Suppressor macrophage treated with lipopolysaccharide for 1 hour (primary cell): ENCODE results near the gene NWD2.
A peak's percentile ranks its signal among the peaks of the same experiment; 100 is the strongest.
"Not testable (repeated sequence)": the region's sequence is repeated elsewhere in the genome, so short reads cannot be mapped to it uniquely, and the experiment has no call there.

ENCODE experiments used
- DNase-seq, 3 donors: peaks; one replicate each; pipeline ENCODE4 v3.0.0-alpha.2; 2020 to 2022

The NWD2 gene

DNA sequence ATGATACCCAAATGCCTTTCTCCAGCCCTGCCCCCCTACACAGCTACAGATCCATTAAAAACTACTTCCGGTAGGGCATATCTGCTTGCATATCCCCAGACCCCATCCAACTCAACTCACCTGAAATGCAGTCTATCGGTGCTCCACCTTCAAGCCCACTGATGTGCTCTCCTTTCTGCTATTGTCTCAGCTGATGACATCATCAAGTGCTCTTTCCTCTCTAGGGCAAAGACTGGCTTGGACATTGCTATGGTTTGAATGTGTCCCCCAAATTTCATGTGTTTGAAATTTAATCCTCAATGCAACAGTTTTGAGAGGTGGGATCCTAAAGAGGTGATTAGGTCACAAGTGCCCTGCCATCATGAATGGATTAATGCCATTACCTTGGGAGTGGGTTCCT, 229.3 kb downstream of the NWD2 start:
- no peak for DNase-seq

DNA sequence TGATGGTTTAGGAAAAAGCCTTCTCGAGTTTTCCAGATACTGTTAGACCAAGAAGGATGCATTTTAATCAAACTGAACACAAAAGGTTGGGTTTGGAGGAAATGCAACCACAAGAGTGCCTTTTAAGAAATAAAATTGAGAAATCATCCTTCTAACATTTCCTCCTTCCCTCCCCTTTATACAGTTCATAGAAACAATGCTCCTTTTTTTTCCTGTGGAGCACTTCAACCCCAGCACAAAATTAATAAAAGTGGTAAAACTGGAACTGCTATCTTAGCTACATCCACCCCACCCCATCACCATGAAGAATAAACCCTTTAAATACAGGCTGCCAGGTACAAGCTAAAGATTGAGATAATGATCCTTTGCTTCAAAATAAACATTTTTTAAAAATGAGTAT, 230.5 kb downstream of the NWD2 start:
- DNase-seq: no peak

DNA sequence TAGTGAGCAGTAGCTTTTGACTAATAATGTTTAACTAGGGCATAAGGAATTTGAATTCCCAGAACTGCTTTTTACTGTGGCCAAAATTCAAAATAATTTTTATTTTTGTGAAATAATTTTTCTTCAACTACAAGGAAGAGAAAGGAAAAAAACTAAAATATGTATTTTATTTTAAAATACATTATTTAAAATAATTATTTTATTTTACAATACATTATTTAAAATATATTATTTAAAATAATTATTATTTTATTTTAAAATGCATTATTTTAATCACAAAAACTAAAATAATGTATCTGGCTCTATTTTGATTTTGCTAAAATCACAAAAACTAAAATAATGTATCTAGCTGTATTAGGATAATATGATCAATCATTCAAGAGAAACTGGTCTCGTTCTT, 231.2 kb downstream of the NWD2 start:
- DNase-seq: no peak

DNA sequence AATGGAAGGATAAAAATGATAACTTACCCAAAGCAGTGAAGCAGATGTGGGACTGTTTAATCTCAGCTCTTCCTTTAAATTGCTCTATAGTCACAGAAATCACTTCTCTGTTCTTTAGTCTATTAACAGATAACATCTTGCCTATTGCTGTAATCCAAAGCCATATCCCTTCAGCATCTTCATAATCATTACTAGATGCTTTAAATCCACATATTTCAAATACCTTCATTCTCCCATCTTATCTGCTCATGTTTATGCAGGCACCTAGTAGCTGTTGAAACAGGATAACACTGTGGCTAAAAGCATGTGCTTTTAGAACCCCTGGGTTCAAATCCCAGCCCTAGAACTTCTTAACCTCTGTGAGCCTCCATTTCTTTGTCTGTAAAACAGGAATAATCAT, 231.7 kb downstream of the NWD2 start:
- no peak for DNase-seq

DNA sequence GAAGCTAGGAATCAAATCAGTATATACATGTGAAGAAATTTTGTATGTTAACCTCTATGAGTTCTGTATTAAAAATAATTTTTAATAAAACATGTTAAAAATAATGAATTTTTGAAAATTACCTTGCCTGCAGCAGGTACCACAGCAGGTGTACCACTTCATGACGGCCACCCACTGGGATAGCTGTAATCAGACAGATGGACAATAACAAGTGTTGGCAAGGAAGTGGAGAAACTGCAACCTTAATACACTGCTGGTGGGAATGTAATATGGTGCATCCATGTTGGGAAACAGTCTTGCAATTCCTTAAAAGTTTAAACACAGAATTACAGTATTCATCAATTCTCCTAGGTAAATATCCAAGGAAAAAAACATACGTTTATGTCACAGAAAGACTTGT, 232.1 kb downstream of the NWD2 start:
- no peak for DNase-seq

DNA sequence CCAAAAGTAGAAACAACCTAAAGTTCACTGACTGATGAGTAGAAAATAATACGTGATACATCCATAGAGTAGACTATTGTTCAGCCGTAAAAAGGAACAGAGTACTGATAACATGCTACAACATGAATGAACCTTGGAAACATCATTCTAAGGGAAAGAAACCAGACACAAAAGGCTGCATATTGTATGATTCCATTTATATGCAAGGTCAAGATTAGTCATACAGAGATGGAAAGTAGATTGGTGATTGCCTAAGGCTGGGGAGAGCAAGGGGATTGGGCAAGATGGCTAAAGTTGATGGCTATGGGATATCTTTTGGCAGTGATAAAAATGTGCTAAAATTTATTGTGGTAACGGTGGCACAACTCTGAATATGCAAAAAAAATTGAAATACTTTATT, 232.6 kb downstream of the NWD2 start:
- DNase-seq: peak; percentile 14 to 53 (median 47)

DNA sequence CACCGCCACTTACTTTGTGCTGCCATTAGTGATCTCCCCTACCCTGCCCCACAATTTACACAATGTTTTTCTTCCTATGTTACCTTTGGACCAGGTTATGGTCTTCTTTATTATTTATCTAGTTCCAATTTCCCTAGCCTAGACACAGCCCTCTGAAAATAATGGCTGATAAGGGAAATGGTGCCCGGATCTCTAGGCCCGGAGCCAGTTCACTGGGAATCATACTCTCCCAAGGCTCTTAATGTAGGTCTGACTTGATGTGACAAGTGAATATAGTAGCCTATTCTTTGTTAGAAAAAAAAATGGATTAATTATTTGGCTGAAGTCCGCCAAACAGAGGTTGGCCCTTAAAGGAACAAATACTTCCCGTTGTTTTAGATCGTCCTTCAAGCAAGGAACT, 233.6 kb downstream of the NWD2 start:
- no peak for DNase-seq

DNA sequence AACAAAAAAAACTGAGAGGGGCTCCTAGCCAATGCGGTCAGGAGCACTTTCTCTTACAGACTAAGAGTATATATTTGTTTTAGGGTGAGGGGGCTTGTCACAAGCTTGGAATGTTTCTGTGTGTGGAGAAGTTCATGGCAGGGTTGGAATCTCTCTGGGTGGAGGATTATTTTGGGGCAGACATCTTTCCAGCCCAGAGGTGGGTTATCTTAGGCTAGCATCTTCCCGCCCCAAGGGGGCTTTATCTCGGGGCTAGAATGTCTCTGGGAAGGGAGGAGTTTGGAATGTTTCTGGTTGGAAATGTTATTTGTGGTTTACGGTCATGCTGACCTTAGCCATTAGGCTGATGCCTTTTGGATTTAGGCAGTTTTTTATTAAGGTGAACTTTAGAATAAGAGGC, 236.0 kb downstream of the NWD2 start:
- no peak for DNase-seq

DNA sequence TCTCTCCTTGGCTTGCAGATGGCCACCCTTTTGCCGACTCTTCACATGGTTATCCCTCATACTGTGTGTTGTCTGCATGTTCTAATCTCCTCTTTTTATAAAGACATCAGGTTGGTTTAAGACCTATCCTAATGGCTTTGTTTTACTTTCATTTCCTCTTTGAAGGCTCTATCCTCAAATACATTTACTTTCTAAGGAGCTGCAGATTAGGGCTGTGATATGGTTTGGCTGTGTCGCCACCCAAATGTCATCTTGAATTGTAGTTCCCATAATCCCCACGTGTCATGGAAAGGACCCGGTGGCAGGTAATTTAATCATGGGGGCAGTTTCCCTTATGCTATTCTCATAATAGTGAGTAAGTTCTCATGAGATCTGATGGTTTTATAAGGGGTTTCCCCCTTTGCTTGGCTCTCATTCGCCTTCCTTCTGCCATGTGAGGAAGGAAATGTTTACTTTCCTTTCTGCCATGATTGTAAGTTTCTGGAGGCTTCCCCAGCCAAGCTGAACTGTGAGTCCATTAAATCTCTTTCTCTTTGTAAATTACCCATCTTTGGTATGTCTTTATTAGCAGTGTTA, 237.1 kb downstream of the NWD2 start:
- DNase-seq: peak; percentile 27 to 76 (median 47)

DNA sequence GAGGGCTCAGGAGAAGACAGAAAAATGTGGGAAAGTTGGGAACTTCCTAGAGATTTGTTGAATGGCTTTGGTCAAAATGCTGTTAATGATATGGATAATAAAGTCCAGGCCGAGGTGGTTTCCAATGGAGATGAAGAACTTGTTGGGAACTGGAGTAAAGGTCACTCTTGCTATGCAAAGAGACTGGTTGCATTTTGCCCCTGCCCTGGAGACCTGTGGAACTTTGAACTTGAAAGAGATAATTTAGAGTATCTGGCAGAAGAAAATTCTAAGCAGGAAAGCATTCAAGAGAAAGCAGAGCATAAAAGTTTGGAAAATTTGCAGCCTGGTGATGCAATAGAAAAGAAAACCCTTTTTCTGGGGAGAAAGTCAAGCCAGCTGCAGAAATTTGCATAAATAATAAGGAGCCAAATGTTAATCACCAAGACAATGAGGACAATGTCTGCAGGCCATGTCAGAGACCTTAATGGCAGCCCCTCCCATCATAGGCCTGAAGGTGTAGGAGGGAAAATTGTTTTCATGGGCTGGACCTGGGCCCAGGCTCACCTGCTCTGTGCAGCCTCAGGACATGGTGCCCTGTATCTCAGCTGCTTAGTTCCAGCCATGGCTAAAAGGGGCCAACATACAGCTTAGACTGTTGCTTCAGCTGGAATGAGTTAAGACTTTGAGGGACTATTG, 237.8 kb downstream of the NWD2 start:
- DNase-seq: no peak

DNA sequence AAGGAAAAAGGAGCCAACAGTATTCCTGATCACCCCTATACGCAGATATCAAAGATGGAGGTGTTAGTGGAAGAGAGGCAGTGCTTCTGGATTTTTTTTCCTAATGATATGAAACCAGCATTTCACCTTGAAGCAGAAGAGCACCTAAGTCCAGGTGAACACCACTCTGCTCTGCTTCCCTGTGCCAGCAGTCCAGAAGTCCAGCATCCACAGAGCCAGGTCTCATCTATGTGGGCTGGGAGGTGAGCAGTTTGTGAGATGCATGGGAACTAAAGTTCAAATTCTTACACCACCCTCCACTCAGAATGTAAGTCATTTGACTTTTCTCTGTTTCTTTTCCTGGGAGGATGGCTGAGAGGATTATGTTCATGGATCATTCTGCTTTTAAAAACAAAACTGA, 239.1 kb downstream of the NWD2 start:
- DNase-seq: no peak

DNA sequence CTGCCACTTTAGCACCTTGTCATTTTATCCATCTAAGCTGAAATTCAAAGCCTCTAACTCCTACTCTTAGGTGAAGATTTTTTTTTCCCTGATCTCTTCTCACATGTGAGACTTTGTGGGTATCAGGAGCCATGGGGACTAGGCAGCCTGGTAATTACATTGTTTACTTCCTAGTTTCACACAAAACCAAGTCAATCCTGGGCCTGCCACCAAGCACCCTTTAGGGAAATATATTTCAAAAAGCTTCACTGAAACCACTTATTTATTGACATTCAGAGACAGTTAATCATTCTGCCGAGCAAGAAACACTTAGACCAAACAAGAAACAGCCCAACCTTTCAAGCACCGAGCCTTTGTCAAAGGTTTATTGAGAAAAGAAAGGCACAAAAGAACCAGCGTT, 241.6 kb downstream of the NWD2 start:
- DNase-seq: no peak

DNA sequence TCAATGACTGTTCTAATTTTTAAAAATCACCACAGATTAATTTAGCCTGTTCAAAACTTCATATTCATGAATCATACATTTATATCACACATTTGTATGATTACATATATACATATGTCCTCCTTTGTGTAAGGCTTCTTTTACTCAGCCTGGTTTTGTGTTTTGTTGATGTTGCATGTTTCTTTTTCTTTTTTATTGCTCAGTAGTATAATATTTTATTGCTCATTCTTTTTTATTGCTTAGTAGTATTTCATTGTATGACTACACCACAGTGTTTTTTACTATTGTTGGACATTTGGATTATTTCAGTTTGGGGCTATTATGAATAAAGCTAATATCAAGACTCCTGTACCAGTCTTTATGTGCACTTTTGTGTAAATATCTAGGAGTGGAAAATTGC, 243.1 kb downstream of the NWD2 start:
- no peak for DNase-seq

DNA sequence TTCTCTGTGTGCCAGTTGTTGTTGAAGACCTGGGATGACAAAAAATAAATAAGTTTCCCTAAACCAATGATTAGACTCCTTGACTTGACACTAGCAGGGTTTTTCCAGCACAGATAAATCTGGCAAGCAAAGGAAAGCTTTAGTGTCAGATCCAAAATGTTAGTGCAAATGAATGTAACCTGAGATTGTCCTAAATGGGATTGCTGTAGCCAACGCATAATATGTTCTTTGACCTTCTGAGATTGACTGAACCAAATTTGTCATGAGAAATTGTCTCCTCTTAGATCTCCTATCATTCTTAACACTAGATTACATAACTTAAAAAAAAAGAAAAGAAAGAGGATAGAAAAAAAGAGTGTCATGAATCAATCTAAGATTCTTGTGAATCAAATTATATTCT, 245.2 kb downstream of the NWD2 start:
- no peak for DNase-seq

DNA sequence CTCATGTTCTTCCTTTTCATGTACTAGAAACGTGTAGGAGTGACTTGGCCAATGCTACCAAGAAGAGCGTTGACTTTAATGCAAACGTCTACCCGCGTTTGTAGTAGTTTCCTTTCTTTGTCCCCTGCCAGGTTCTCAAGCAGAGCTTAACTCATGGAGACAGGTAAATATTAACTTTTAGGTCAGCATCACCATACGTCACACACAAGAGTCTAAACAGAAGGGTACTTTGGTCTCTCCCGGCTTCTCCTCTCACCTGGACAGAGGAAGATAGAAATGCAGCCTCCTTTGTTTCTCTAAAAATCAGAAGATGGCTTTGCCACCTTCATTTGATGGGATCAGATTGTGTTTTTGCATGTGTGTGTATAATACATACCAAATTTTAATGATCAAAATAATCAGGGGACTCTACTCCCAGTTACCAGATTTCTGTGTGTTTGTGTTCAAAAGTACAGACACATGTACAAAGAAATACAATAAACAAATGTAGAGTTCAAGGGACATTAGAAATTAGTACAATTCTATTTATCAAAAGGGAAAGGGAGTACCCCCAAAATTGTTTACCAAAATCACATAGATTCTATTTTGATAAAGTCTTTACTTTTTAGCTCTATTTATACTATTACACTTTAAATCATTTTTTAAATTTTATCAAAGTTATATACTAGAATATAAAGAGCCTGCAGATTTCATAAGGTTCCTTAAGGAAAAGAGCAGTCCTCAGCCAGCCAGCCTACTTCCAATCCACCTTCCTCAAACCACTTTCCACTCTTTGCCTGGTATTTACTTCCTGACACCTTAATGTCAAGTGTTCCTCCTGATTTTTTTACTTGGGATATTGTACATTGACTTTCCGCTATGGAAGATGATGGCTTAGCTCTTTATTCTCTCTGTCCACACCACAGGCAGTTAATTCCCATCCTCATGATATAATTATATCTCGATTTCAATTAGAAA, 246.1 kb downstream of the NWD2 start:
- no peak for DNase-seq

DNA sequence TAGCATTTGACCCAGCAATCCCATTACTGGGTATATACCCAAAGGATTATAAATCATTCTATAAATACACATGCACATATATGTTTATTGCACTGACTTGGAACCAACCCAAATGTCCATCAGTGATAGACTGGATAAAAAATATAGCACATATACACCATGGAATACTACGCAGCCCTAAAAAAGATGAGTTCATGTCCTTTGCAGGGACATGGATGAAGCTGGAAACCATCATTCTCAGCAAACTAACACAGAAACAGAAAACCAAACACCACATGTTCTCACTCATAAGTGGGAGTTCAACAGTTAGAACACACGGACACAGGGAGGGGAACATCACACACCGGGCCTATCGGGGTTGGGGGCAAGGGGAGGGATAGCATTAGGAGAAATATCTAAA, 250.8 kb downstream of the NWD2 start:
- not testable (repeated sequence) for DNase-seq
